HEK293 (cell line): ENCODE results near the gene EGFR.

ENCODE experiments used
- CTCF ChIA-PET: fragments of 350-600 bp; formaldehyde crosslinking; extraction: SDS; loops from one replicate; lab custom pipeline; 2021; ENCODE audit warnings: antibody characterized with exemption; lab: Yijun Ruan, JAX
- POLR2A ChIA-PET: fragments of 300-600 bp; formaldehyde crosslinking; extraction: SDS; loops from one replicate; lab custom pipeline; 2020; ENCODE audit warnings: antibody characterized with exemption, inconsistent platforms; lab: Yijun Ruan, JAX
- H3K27ac ChIP-seq: fragments of 200-500 bp; sonication (Bioruptor generic); 2 replicates; pipeline ENCODE4 v1.5.1; 2014; ENCODE audit warnings: low read depth, low read length, control low read depth, inconsistent platforms; ENCODE audit errors: extremely low read depth
- H3K36me3 ChIP-seq, 2 experiments: fragments of 200-500 bp in 1 of 2; sonication (Bioruptor generic) in 1 of 2; 1 replicate in 1 of 2; 2 replicates in 1 of 2; pipeline ENCODE4 v1.5.1; 2014 to 2017; ENCODE audit warnings: inconsistent platforms in 2 of 2, low read length in 2 of 2; ENCODE audit not compliant: control insufficient read depth in 2 of 2, insufficient read depth in 1 of 2
- H3K4me1 ChIP-seq: fragments of 200-500 bp; sonication (Bioruptor generic); 2 replicates; pipeline ENCODE4 v1.5.1; 2014; ENCODE audit warnings: mild to moderate bottlenecking, low read length, inconsistent platforms; ENCODE audit not compliant: control insufficient read depth, insufficient read depth
- H3K4me3 ChIP-seq: 2 replicates; pipeline ENCODE4 v1.5.1; 2011; ENCODE audit warnings: low read depth, mild to moderate bottlenecking, control low read depth, low read length, moderate library complexity
- H3K9me3 ChIP-seq: fragments of 200-500 bp; sonication (Bioruptor generic); 2 replicates; pipeline ENCODE4 v1.5.1; 2014; ENCODE audit warnings: low read depth, low read length, inconsistent platforms; ENCODE audit not compliant: control insufficient read depth, insufficient read depth
- CTCF ChIP-seq: fragments of 450-650 bp; formaldehyde crosslinking; IDR thresholded peaks from 2 replicates; pipeline ENCODE4 v1.5.1; 2016; ENCODE audit warnings: missing biosample characterization, missing genetic modification characterization
- GLIS1 ChIP-seq: fragments of 450-650 bp; formaldehyde crosslinking; IDR thresholded peaks from 2 replicates; pipeline ENCODE4 v1.5.1; 2016; ENCODE audit warnings: missing biosample characterization, missing genetic modification characterization
- SETDB1 ChIP-seq: IDR thresholded peaks from one replicate; pipeline ENCODE4 v1.6.1; 2017; ENCODE audit warnings: mild to moderate bottlenecking, low read length, moderate library complexity, mixed read lengths; ENCODE audit not compliant: insufficient read length
- SP7 ChIP-seq: fragments of 450-650 bp; formaldehyde crosslinking; IDR thresholded peaks from 2 replicates; pipeline ENCODE4 v1.5.1; 2016; ENCODE audit warnings: missing biosample characterization, missing genetic modification characterization
- ZBTB20 ChIP-seq: fragments of 450-650 bp; formaldehyde crosslinking; IDR thresholded peaks from 2 replicates; pipeline ENCODE4 v1.5.1; 2016; ENCODE audit warnings: missing biosample characterization, missing genetic modification characterization
- ZBTB44 ChIP-seq: fragments of 450-650 bp; IDR thresholded peaks from 2 replicates; pipeline ENCODE4 v1.5.1; 2018; ENCODE audit warnings: missing biosample characterization, mild to moderate bottlenecking, missing genetic modification characterization
- ZBTB48 ChIP-seq: fragments of 450-650 bp; formaldehyde crosslinking; IDR thresholded peaks from 2 replicates; pipeline ENCODE4 v1.5.1; 2016; ENCODE audit warnings: missing biosample characterization, missing genetic modification characterization
- ZNF174 ChIP-seq: fragments of 450-650 bp; formaldehyde crosslinking; IDR thresholded peaks from 2 replicates; pipeline ENCODE4 v1.5.0; 2017; ENCODE audit warnings: missing biosample characterization, mild to moderate bottlenecking, missing genetic modification characterization
- ZNF175 ChIP-seq: fragments of 450-650 bp; formaldehyde crosslinking; IDR thresholded peaks from 2 replicates; pipeline ENCODE4 v1.5.1; 2016; ENCODE audit warnings: missing biosample characterization, missing genetic modification characterization
- ZNF302 ChIP-seq: fragments of 450-650 bp; formaldehyde crosslinking; IDR thresholded peaks from 2 replicates; pipeline ENCODE4 v1.5.1; 2016; ENCODE audit warnings: missing biosample characterization, missing genetic modification characterization, low read depth
- ZNF394 ChIP-seq: fragments of 450-650 bp; formaldehyde crosslinking; IDR thresholded peaks from 2 replicates; pipeline ENCODE4 v1.5.1; 2016; ENCODE audit warnings: missing biosample characterization, missing genetic modification characterization, mild to moderate bottlenecking, moderate library complexity, borderline replicate concordance
- ZNF501 ChIP-seq: fragments of 450-650 bp; formaldehyde crosslinking; IDR thresholded peaks from 2 replicates; pipeline ENCODE4 v1.5.1; 2016; ENCODE audit warnings: missing biosample characterization, missing genetic modification characterization
- ZNF529 ChIP-seq: fragments of 450-650 bp; formaldehyde crosslinking; IDR thresholded peaks from 2 replicates; pipeline ENCODE4 v1.5.1; 2017; ENCODE audit warnings: missing genetic modification characterization, missing biosample characterization; ENCODE audit not compliant: insufficient replicate concordance
- ZNF530 ChIP-seq: fragments of 450-650 bp; formaldehyde crosslinking; IDR thresholded peaks from 2 replicates; pipeline ENCODE4 v1.5.1; 2016; ENCODE audit warnings: low read depth, missing biosample characterization, missing genetic modification characterization
- ZNF585B ChIP-seq: fragments of 450-650 bp; formaldehyde crosslinking; IDR thresholded peaks from 2 replicates; pipeline ENCODE4 v1.5.1; 2016; ENCODE audit warnings: missing biosample characterization, missing genetic modification characterization
- ZNF596 ChIP-seq: fragments of 450-650 bp; IDR thresholded peaks from 2 replicates; pipeline ENCODE4 v1.5.0; 2018; ENCODE audit warnings: missing biosample characterization, mild to moderate bottlenecking, missing genetic modification characterization, moderate library complexity
- ZNF610 ChIP-seq: fragments of 450-650 bp; formaldehyde crosslinking; IDR thresholded peaks from 2 replicates; pipeline ENCODE4 v1.5.1; 2016; ENCODE audit warnings: missing biosample characterization, missing genetic modification characterization, borderline replicate concordance
- ZNF664 ChIP-seq: fragments of 450-650 bp; formaldehyde crosslinking; IDR thresholded peaks from 2 replicates; pipeline ENCODE4 v1.5.1; 2016; ENCODE audit warnings: missing biosample characterization, missing genetic modification characterization
- ZNF843 ChIP-seq: fragments of 450-650 bp; formaldehyde crosslinking; IDR thresholded peaks from 2 replicates; pipeline ENCODE4 v1.5.1; 2016; ENCODE audit warnings: missing biosample characterization, missing genetic modification characterization
- ZSCAN30 ChIP-seq: fragments of 450-650 bp; IDR thresholded peaks from 2 replicates; pipeline ENCODE4 v1.5.1; 2018; ENCODE audit warnings: missing biosample characterization, mild to moderate bottlenecking, missing genetic modification characterization, moderate library complexity

Gene EGFR

GRCh38 chr7:55158541-55159382, 139.9 kb downstream of the EGFR start:
- Histone ChIP-seq H3K27ac (no peak overlapping the region), H3K9me3 (no peaks in the 10 kb centered on the region), H3K4me1 (no peaks in the 10 kb centered on the region), H3K4me3 (no peak overlapping the region), H3K36me3 (peaks cover 0 to 13% of the 10 kb centered on the region in 2 experiments; a peak in 1 of 3 replicates)
- CTCF ChIA-PET: no interaction called here
- no peak for TF ChIP-seq GLIS1
- no peak for TF ChIP-seq SETDB1
- no peak for TF ChIP-seq ZNF585B (tag by site-specific recombination)
- TF ChIP-seq ZNF596: no peak
- no peak for TF ChIP-seq ZNF394 (tag by site-specific recombination)
- no peak for TF ChIP-seq ZNF175 (tag by site-specific recombination)
- no peak for TF ChIP-seq ZNF610 (tag by site-specific recombination)
- TF ChIP-seq ZNF529: no peak
- TF ChIP-seq ZBTB20: no peak
- TF ChIP-seq ZBTB48 (tag by site-specific recombination): no peak
- TF ChIP-seq ZNF501 (tag by site-specific recombination): no peak
- TF ChIP-seq ZNF174 (tag by site-specific recombination): no peak
- no peak for TF ChIP-seq ZNF530
- TF ChIP-seq ZSCAN30: no peak
- POLR2A ChIA-PET: no interaction called here

- Histone ChIP-seq H3K36me3 (peaks cover 0 to 13% of the 10 kb centered on the region in 2 experiments; a peak in 1 of 3 replicates), H3K4me3 (no peak overlapping the region), H3K4me1 (no peaks in the 10 kb centered on the region), H3K27ac (no peak overlapping the region), H3K9me3 (no peaks in the 10 kb centered on the region)
- TF ChIP-seq ZNF664 (tag by site-specific recombination) (no peak), ZBTB44 (tag by site-specific recombination) (no peak), ZNF843 (tag by site-specific recombination) (no peak)
- CTCF ChIA-PET: no interaction called here
- POLR2A ChIA-PET: no interaction called here
Observed at GRCh38 chr7:55160539-55160938, 141.7 kb downstream of the EGFR start.

- H3K4me3 ChIP-seq: no peak overlapping the region
- CTCF ChIA-PET: no interaction called here
- H3K9me3 ChIP-seq: no peaks in the 10 kb centered on the region
- no peak overlapping the region for H3K27ac ChIP-seq
- H3K36me3 ChIP-seq: peaks cover 0 to 12% of the 10 kb centered on the region in 2 experiments; a peak in 2 of 3 replicates
- no peaks in the 10 kb centered on the region for H3K4me1 ChIP-seq
- POLR2A ChIA-PET: no interaction called here
- TF ChIP-seq SP7 (tag by site-specific recombination) (no peak), ZNF843 (tag by site-specific recombination) (no peak), ZNF302 (tag by site-specific recombination) (no peak), ZNF530 (no peak), CTCF (tag by site-specific recombination) (no peak)
Observed at GRCh38 chr7:55161154-55161687, 142.4 kb downstream of the EGFR start.
